GM10266 (cell line): ENCODE data around the gene FAM181B.

ENCODE experiments used
- DNase-seq: peaks from one replicate; pipeline ENCODE4 v3.0.0; 2012; ENCODE audit errors: extremely low spot score
- CTCF ChIP-seq: IDR thresholded peaks from 2 replicates; pipeline ENCODE4 v1.5.1; 2012; ENCODE audit warnings: mild to moderate bottlenecking, low read depth; ENCODE audit not compliant: control insufficient read depth, insufficient read depth; ENCODE audit errors: missing control alignments

FAM181B gene

GRCh38 chr11:82686211-82686610 lies 47.5 kb downstream of the FAM181B start:
- DNase-seq, result no peak
- no peak for TF ChIP-seq CTCF

- no peak for TF ChIP-seq CTCF
- no peak for DNase-seq
Measured at GRCh38 chr11:82683029-82683428, 50.6 kb downstream of the FAM181B start.

GRCh38 chr11:82682003-82682751 lies 51.5 kb downstream of the FAM181B start:
- DNase-seq, result peak; percentile 24

GRCh38 chr11:82680252-82680651 lies 53.4 kb downstream of the FAM181B start:
- no peak for TF ChIP-seq CTCF

More at GRCh38 chr11:82682003-82682751, 51.5 kb downstream of the FAM181B start:
- peak; percentile 56 for TF ChIP-seq CTCF

More at GRCh38 chr11:82680252-82680651, 53.4 kb downstream of the FAM181B start:
- no peak for DNase-seq
